CD14-positive monocyte (primary cell): ENCODE results near the gene TAF1C. TPM values are rescaled to one million over a fixed set of nuclear protein-coding genes. Genes with fewer than 3 reads are reported as not detected.
A peak's percentile ranks its signal among the peaks of the same experiment; 100 is the strongest.

Experiments used
- DNase-seq, 3 donors: peaks; one replicate each; pipeline ENCODE4 v3.0.0-alpha.2; 2011 to 2022
- H2AFZ ChIP-seq: 2 replicates; pipeline ENCODE4 v1.6.0; 2012; ENCODE audit warnings: mild to moderate bottlenecking, low read depth, low read length, inconsistent platforms; ENCODE audit not compliant: insufficient read depth, poor library complexity, severe bottlenecking
- H3K27ac ChIP-seq, 2 donors: 1 replicate in 1 of 2; 2 replicates in 1 of 2; pipeline ENCODE4 v1.5.1; 2012 to 2013; ENCODE audit warnings: low read length in 2 of 2, control low read depth in 1 of 2, inconsistent platforms in 1 of 2, low read depth in 1 of 2, mild to moderate bottlenecking in 1 of 2
- H3K27me3 ChIP-seq, 2 donors: one replicate each; pipeline versions ENCODE4 v1.6.0 to v1.6.1; 2011 to 2013; ENCODE audit warnings: low read length in 2 of 2; ENCODE audit not compliant: control insufficient read depth in 2 of 2, insufficient read depth in 2 of 2
- H3K36me3 ChIP-seq, 2 donors: replicated peaks in 1 of 2; 1 replicate in 1 of 2; 2 replicates in 1 of 2; pipeline versions ENCODE4 v1.5.1 to v1.6.1; 2012 to 2013; ENCODE audit warnings: low read length in 2 of 2, control low read depth in 1 of 2, inconsistent platforms in 1 of 2, mild to moderate bottlenecking in 1 of 2; ENCODE audit not compliant: insufficient read depth in 2 of 2, control insufficient read depth in 1 of 2
- H3K4me1 ChIP-seq, 2 donors: 1 replicate in 1 of 2; 2 replicates in 1 of 2; pipeline versions ENCODE4 v1.5.1 to v1.6.1; 2012 to 2013; ENCODE audit warnings: low read length in 2 of 2, control low read depth in 1 of 2, inconsistent platforms in 1 of 2, mild to moderate bottlenecking in 1 of 2, moderate library complexity in 1 of 2; ENCODE audit not compliant: insufficient read depth in 2 of 2, control insufficient read depth in 1 of 2
- H3K4me2 ChIP-seq: replicated peaks from 2 replicates; pipeline ENCODE3; 2012; ENCODE audit warnings: low read length, moderate library complexity, mild to moderate bottlenecking; ENCODE audit not compliant: poor library complexity, severe bottlenecking; ENCODE audit errors: extremely low read depth
- H3K4me3 ChIP-seq, 3 experiments: fragments of 200-600 bp in 1 of 3; sonication (generic) in 1 of 3; replicated peaks in 1 of 3; 1 replicate in 2 of 3; 2 replicates in 1 of 3; pipeline ENCODE4 v1.5.1; 2011 to 2013; ENCODE audit warnings: low read length in 3 of 3, mild to moderate bottlenecking in 3 of 3, control low read depth in 2 of 3, low read depth in 2 of 3, inconsistent platforms in 1 of 3, moderate library complexity in 1 of 3
- H3K79me2 ChIP-seq: 2 replicates; pipeline ENCODE4 v1.6.0; 2012; ENCODE audit warnings: mild to moderate bottlenecking, control low read depth, inconsistent platforms, low read length, moderate library complexity; ENCODE audit not compliant: insufficient read depth
- H3K9ac ChIP-seq: 2 replicates; pipeline ENCODE4 v1.6.0; 2017; ENCODE audit warnings: low read length, mild to moderate bottlenecking; ENCODE audit not compliant: insufficient read depth, poor library complexity, severe bottlenecking
- H3K9me3 ChIP-seq, 2 donors: replicated peaks in 1 of 2; 1 replicate in 1 of 2; 2 replicates in 1 of 2; pipeline versions ENCODE4 v1.5.1 to v1.6.1; 2012 to 2013; ENCODE audit warnings: low read length in 2 of 2, control low read depth in 1 of 2; ENCODE audit not compliant: control insufficient read depth in 1 of 2, insufficient read depth in 1 of 2
- H4K20me1 ChIP-seq: 2 replicates; pipeline ENCODE4 v1.6.0; 2012; ENCODE audit warnings: mild to moderate bottlenecking, low read length, control low read depth, moderate library complexity; ENCODE audit not compliant: insufficient read depth
- H3K27ac Mint-ChIP-seq, 7 donors: one replicate each; pipeline ENCODE4 v1.8.0; 2020; ENCODE audit warnings: mild to moderate bottlenecking in 7 of 7, mixed read lengths in 7 of 7, moderate library complexity in 6 of 7, inconsistent platforms in 2 of 7
- H3K27me3 Mint-ChIP-seq, 3 donors: one replicate each; pipeline ENCODE4 v1.8.0; 2021 to 2022; ENCODE audit warnings: low read depth in 3 of 3, mild to moderate bottlenecking in 3 of 3, mixed read lengths in 3 of 3, moderate library complexity in 3 of 3, inconsistent platforms in 1 of 3
- H3K36me3 Mint-ChIP-seq, 2 donors: one replicate each; pipeline ENCODE4 v1.8.0; 2020; ENCODE audit warnings: mixed read lengths in 2 of 2, inconsistent platforms in 1 of 2, mild to moderate bottlenecking in 1 of 2
- H3K4me1 Mint-ChIP-seq: one replicate; pipeline ENCODE4 v1.8.0; 2020; ENCODE audit warnings: mild to moderate bottlenecking, mixed read lengths
- H3K4me3 Mint-ChIP-seq, 2 donors: one replicate each; pipeline ENCODE4 v1.8.0; 2020; ENCODE audit warnings: mild to moderate bottlenecking in 2 of 2, mixed read lengths in 2 of 2, moderate library complexity in 1 of 2
- H3K9me3 Mint-ChIP-seq, 7 donors: one replicate each; pipeline ENCODE4 v1.8.0; 2020 to 2022; ENCODE audit warnings: mixed read lengths in 7 of 7, mild to moderate bottlenecking in 6 of 7, moderate library complexity in 6 of 7, inconsistent platforms in 2 of 7
- WGBS: methylation state at CpG from one replicate; pipeline ENCODE4 v1.1.5; 2013; ENCODE audit warnings: missing lambda C conversion rate; ENCODE audit not compliant: insufficient coverage; 5-methylcytosine and 5-hydroxymethylcytosine counted together
- intact Hi-C, 2 donors: fragments of 100-400 bp; cut with micrococcal nuclease; formaldehyde crosslinking; loops; one replicate each; pipeline versions ENCODE4 v1.15.0 to v1.15.1; 2023
- polyA plus RNA-seq, 3 donors: library from polyadenylated mRNA; depleted of rRNA in 1 of 3; unstranded in 2 of 3; stranded (reverse) in 1 of 3; fragments of 300-500 nt in 2 of 3; fragments of >200 nt in 1 of 3; fragmentation: Illumina TruSeq in 2 of 3; gene quantifications; 1 replicate in 2 of 3; 2 replicates in 1 of 3; pipeline ENCODE4 v1.2.3, GENCODE V29; 2012 to 2021
- TF ChIP-seq, protein P1 (sequence below): fragments of 200-600 bp; IDR thresholded peaks from one replicate; pipeline ENCODE4 v1.8.0; 2022; ENCODE audit warnings: antibody characterized with exemption, mild to moderate bottlenecking

The TAF1C gene
- polyA plus RNA-seq, 3 donors = 4.0 to 126 (median 4.5) TPM

DNA sequence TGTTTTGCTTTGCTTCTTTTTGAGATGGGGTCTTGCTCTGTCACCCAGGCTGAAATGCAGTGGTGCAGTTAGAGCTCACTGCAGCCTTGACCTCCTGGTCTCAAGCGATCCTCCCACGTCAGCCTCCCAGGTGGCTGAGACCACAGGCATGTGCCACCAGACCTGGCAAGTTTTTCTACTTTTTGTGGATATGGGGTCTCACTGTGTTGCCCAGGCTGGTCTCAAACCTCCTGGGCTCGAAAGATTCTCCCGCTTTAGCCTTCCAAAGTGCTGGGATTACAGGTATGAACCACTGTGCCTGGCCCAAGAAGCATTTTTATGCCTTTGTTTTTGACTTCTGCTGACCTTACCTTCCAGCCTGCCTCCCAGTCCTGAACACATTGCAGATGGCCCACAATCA lies 31.6 kb downstream of the TAF1C start:
- Histone ChIP-seq H2AFZ (no peak overlapping the region), H4K20me1 (no peaks in the 10 kb centered on the region), H3K36me3 (no peaks in the 10 kb centered on the region), H3K4me1 (no peaks in the 10 kb centered on the region), H3K79me2 (no peaks in the 10 kb centered on the region), H3K27ac (no peak overlapping the region), H3K27me3 (peaks cover 13 to 33% of the 10 kb centered on the region in 2 donors), H3K9ac (no peak overlapping the region), H3K4me3 (no peak overlapping the region), H3K4me2 (no peak overlapping the region), H3K9me3 (no peaks in the 10 kb centered on the region)
- Mint-ChIP-seq H3K36me3 (peaks cover 0 to 2% of the 10 kb centered on the region in 2 donors), H3K4me1 (no peaks in the 10 kb centered on the region), H3K27me3 (peaks cover 22 to 42% (median 41%) of the 10 kb centered on the region in 3 donors), H3K9me3 (no peaks in the 10 kb centered on the region), H3K27ac (peak overlapping the region in 1 of 7 donors; percentile 13), H3K4me3 (peak overlapping the region in 1 of 2 donors; percentile 19)
- intact Hi-C loops = no loop called here
- no peak for DNase-seq
- WGBS = 90% methylated on average over 4 of the region's 4 CpGs
- TF ChIP-seq, protein P1, sequence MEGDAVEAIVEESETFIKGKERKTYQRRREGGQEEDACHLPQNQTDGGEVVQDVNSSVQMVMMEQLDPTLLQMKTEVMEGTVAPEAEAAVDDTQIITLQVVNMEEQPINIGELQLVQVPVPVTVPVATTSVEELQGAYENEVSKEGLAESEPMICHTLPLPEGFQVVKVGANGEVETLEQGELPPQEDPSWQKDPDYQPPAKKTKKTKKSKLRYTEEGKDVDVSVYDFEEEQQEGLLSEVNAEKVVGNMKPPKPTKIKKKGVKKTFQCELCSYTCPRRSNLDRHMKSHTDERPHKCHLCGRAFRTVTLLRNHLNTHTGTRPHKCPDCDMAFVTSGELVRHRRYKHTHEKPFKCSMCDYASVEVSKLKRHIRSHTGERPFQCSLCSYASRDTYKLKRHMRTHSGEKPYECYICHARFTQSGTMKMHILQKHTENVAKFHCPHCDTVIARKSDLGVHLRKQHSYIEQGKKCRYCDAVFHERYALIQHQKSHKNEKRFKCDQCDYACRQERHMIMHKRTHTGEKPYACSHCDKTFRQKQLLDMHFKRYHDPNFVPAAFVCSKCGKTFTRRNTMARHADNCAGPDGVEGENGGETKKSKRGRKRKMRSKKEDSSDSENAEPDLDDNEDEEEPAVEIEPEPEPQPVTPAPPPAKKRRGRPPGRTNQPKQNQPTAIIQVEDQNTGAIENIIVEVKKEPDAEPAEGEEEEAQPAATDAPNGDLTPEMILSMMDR = no peak

- H4K20me1 ChIP-seq = no peaks in the 10 kb centered on the region
- H3K36me3 ChIP-seq = no peaks in the 10 kb centered on the region
- no peak overlapping the region for H3K27ac ChIP-seq
- Mint-ChIP-seq H3K4me3 (no peak overlapping the region), H3K9me3 (peaks cover 0 to 2% (median 0%) of the 10 kb centered on the region in 7 donors), H3K27me3 (peaks cover 23 to 39% (median 39%) of the 10 kb centered on the region in 3 donors), H3K4me1 (no peaks in the 10 kb centered on the region), H3K27ac (no peak overlapping the region), H3K36me3 (no peaks in the 10 kb centered on the region)
- H2AFZ ChIP-seq = no peak overlapping the region
- H3K9ac ChIP-seq = no peak overlapping the region
- 82% methylated on average over 7 of the region's 8 CpGs for WGBS
- H3K27me3 ChIP-seq = peaks cover 6 to 22% of the 10 kb centered on the region in 2 donors
- no peaks in the 10 kb centered on the region for H3K79me2 ChIP-seq
- TF ChIP-seq, protein P1 = no peak
- intact Hi-C loops = no loop called here
- no peaks in the 10 kb centered on the region for H3K4me1 ChIP-seq
- H3K4me3 ChIP-seq = no peak overlapping the region
- no peaks in the 10 kb centered on the region for H3K9me3 ChIP-seq
- no peak for DNase-seq
- H3K4me2 ChIP-seq = no peak overlapping the region
These were observed 33.1 kb downstream of the TAF1C start for GRCh38 chr16:84153660-84154214.
